Measurements from ENCODE around the gene GRID2.

DNA sequence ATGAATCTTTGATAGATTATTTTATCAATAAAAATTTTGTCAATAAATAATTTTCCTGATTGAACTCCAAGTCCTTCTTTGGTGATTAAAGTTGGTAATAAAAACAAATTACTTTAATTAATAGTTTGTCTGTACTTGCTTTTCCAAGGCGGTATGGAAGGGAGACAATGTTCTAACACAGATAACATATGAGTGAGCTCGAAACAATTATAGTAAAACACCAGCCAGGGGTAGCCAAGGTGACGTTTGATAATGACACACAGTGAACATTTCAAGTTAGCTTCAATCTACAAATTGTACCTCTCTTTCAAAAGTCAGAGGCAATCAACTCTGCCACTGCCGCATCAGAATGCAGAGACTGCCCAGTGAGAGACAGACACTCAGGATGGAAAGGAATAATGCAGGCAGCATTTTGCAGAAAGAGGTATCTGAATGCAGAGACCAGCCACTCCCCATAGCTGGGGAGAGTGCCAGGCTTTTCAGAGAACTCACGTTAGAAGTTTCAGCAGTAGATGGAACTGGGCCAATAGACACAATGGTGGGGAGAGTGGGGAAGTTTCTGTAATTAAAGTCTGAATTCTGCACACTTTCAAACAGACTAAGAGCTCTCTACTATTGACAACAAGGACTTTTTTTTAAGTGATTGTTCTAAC lies 1506.7 kb downstream of the GRID2 start:
- TF ChIP-seq POLR2AphosphoS5 (IDR thresholded peaks at IDR 0.05; ENCODE audit: low read depth, low read length) (no peak), POLR2A (IDR thresholded peaks at IDR 0.05; ENCODE audit: low read depth, low read length) (no peak)
